GM06990 (cell line): ENCODE measurements around the gene FYB2.

Source experiments
- DNase-seq: peaks from one replicate; pipeline ENCODE4 v3.0.0-alpha.2; 2011; ENCODE audit not compliant: insufficient read length; ENCODE audit errors: extremely low read depth
- H3K27me3 ChIP-seq: replicated peaks from 2 replicates; pipeline ENCODE4 v1.6.0; 2011; ENCODE audit warnings: low read length; ENCODE audit not compliant: control insufficient read depth, insufficient read depth
- H3K36me3 ChIP-seq: 2 replicates; pipeline ENCODE4 v1.5.1; 2011; ENCODE audit warnings: low read length; ENCODE audit not compliant: control insufficient read depth, insufficient read depth
- H3K4me3 ChIP-seq: replicated peaks from 2 replicates; pipeline ENCODE4 v1.5.1; 2011; ENCODE audit warnings: low read depth, mild to moderate bottlenecking, control low read depth, low read length
- CTCF ChIP-seq: IDR thresholded peaks from 2 replicates; pipeline ENCODE4 v1.5.1; 2011; ENCODE audit warnings: low read length, control low read depth, mild to moderate bottlenecking, inconsistent platforms; ENCODE audit not compliant: insufficient read depth, poor library complexity, severe bottlenecking

The FYB2 gene

GRCh38 chr1:56671542-56671941 is 147.7 kb downstream of the FYB2 start:
- no peaks in the 10 kb centered on the region for H3K36me3 ChIP-seq
- no peaks in the 10 kb centered on the region for H3K27me3 ChIP-seq
- no peak for TF ChIP-seq CTCF
- no peak overlapping the region for H3K4me3 ChIP-seq
- DNase-seq, result no peak

GRCh38 chr1:56671085-56671484 is 148.1 kb downstream of the FYB2 start:
- no peak overlapping the region for H3K4me3 ChIP-seq
- no peaks in the 10 kb centered on the region for H3K27me3 ChIP-seq
- no peaks in the 10 kb centered on the region for H3K36me3 ChIP-seq
- no peak for TF ChIP-seq CTCF
- DNase-seq, result no peak

DNA sequence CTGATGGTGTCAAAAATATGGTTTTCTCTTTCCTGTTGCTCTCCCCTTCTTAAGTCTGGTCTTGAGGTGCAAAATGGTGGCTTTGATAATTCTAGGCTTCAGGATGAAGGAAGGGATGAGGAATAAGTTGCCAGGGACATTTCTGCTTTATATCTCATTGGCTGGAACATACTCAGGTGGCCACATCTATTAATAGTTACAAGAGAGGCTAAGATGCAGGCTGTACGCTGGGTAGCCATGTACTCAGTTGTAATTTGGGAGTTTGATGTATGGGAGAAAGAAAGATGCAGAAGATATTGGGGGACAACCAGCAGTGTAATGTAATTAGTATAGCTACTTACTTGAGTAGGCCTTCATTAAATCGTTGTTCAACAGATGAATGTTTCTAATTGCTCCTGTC is 148.9 kb downstream of the FYB2 start:
- Histone ChIP-seq H3K27me3 (no peaks in the 10 kb centered on the region), H3K4me3 (no peak overlapping the region), H3K36me3 (no peaks in the 10 kb centered on the region)
- TF ChIP-seq CTCF, result no peak
- DNase-seq, result no peak
